OCI-LY1 (cell line): ENCODE results near the gene CARMIL1.

Experiments
- EZH2 ChIP-seq: fragments of 200-600 bp; sonication (generic), shearing (Covaris generic); IDR thresholded peaks from 2 replicates; pipeline ENCODE4 v1.8.0; 2017; ENCODE audit warnings: borderline replicate concordance, mixed run types, mild to moderate bottlenecking, antibody characterized with exemption, low read length, moderate library complexity, mixed read lengths
- TF ChIP-seq, protein P1 (sequence below): fragments of 200-600 bp; sonication (generic), shearing (Covaris generic); IDR thresholded peaks from 2 replicates; pipeline ENCODE4 v1.5.1; 2017; ENCODE audit warnings: mild to moderate bottlenecking, antibody characterized with exemption, low read length, moderate library complexity, mixed read lengths

DNA sequence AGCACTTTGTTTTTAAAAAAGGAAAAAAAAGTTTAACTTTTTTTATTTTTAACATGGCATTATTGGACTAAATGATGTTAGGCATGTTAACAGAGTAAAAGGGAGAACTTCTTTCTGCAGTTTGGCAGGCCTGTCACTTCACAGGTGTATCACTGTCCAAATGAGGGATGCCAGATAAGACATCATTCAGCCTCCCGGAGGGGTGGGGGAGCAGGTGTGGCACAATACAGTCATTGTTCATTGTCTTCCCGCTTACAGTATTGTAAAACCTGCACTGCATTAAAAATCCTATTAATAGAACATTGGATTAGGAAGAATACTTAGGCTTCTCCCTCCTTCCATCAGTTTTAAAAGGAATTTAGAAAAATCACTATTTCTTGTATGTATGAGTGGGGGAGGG, 80.7 kb downstream of the CARMIL1 start:
- TF ChIP-seq, protein P1, sequence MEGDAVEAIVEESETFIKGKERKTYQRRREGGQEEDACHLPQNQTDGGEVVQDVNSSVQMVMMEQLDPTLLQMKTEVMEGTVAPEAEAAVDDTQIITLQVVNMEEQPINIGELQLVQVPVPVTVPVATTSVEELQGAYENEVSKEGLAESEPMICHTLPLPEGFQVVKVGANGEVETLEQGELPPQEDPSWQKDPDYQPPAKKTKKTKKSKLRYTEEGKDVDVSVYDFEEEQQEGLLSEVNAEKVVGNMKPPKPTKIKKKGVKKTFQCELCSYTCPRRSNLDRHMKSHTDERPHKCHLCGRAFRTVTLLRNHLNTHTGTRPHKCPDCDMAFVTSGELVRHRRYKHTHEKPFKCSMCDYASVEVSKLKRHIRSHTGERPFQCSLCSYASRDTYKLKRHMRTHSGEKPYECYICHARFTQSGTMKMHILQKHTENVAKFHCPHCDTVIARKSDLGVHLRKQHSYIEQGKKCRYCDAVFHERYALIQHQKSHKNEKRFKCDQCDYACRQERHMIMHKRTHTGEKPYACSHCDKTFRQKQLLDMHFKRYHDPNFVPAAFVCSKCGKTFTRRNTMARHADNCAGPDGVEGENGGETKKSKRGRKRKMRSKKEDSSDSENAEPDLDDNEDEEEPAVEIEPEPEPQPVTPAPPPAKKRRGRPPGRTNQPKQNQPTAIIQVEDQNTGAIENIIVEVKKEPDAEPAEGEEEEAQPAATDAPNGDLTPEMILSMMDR: no peak
- TF ChIP-seq EZH2: no peak
